ENCODE results near the gene TENM4.
"Not testable (repeated sequence)": the region's sequence is repeated elsewhere in the genome, so short reads cannot be mapped to it uniquely, and the experiment has no call there.

The TENM4 gene

GRCh38 chr11:79241205-79241851, 199.5 kb downstream of the TENM4 start:
- DNase-seq: no peak

GRCh38 chr11:79237703-79238102, 203.1 kb downstream of the TENM4 start:
- DNase-seq: no peak

GRCh38 chr11:79237091-79237490, 203.7 kb downstream of the TENM4 start:
- no peak for DNase-seq

- DNase-seq: no peak
Observed at GRCh38 chr11:79236541-79236971, 204.3 kb downstream of the TENM4 start.

- DNase-seq: no peak
Observed at GRCh38 chr11:79235696-79236095, 205.1 kb downstream of the TENM4 start.

GRCh38 chr11:79232346-79232745, 208.5 kb downstream of the TENM4 start:
- DNase-seq: no peak

GRCh38 chr11:79229047-79229446, 211.8 kb downstream of the TENM4 start:
- no peak for DNase-seq

- no peak for DNase-seq
Observed at GRCh38 chr11:79227767-79228755, 212.8 kb downstream of the TENM4 start.

GRCh38 chr11:79227308-79227707, 213.5 kb downstream of the TENM4 start:
- DNase-seq: no peak

- DNase-seq: no peak
Observed at GRCh38 chr11:79226126-79226525, 214.7 kb downstream of the TENM4 start.

GRCh38 chr11:79222163-79222562, 218.7 kb downstream of the TENM4 start:
- DNase-seq: not testable (repeated sequence)

GRCh38 chr11:79221444-79222130, 219.2 kb downstream of the TENM4 start:
- DNase-seq: no peak

- no peak for DNase-seq
Observed at GRCh38 chr11:79220171-79220570, 220.7 kb downstream of the TENM4 start.

- no peak for DNase-seq
Observed at GRCh38 chr11:79219186-79220045, 221.4 kb downstream of the TENM4 start.

- no peak for DNase-seq
Observed at GRCh38 chr11:79212741-79213190, 228.1 kb downstream of the TENM4 start.

GRCh38 chr11:79209540-79210266, 231.1 kb downstream of the TENM4 start:
- DNase-seq: no peak

- no peak for DNase-seq
Observed at GRCh38 chr11:79208126-79208525, 232.7 kb downstream of the TENM4 start.

GRCh38 chr11:79206951-79207350, 233.9 kb downstream of the TENM4 start:
- no peak for DNase-seq

- no peak for DNase-seq
Observed at GRCh38 chr11:79205786-79206185, 235.0 kb downstream of the TENM4 start.

GRCh38 chr11:79201677-79202347, 239.0 kb downstream of the TENM4 start:
- no peak for DNase-seq

All from NCI-H1092 (cell line).